Ecto neural progenitor cell (in vitro differentiated cells): ENCODE results near the gene LFNG.
A peak's percentile ranks its signal among the peaks of the same experiment; 100 is the strongest.

Source experiments
- DNase-seq: peaks from one replicate; pipeline ENCODE4 v3.0.0-alpha.2; 2018; ENCODE audit warnings: low spot score

LFNG gene

DNA sequence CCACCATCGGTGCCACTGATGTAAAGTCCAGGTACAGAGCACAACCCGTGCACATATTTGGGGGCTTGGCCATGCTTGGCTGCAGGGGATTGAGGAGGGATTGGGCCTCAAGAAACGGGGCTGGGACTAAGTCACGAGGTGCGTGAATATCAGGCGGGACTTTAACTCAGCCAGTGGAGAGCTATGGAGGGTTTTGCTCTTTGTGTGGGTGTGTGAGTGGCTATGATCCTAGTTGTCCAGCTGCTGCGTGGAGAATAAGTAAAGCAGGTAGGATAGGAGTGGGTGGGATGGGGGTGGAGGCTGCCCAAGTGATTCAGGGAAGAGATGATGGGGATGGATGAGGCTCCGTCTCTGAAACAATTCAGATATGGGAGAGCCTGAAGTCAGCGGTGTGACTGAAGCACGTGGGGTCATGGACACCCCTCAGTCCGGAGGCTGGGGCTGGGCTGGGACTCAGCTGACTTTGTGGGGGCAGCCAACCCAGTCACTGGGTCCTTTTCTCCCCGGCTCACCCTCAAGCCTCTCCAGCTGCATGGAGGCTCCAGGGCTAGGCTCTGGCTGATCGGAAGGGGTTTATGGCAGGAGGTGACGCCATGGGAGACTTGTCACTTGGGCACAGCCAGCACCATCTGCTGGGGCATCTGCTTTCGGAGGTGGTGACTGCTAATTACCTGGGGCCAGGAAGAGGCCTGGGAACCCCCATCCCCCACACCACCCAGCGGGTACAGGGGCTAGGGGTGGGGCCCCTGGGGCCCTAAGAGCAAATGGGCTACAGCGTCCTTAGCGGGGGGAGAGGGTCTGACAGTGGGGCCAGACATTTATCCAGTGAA lies 1.7 kb upstream of the LFNG start:
- no peak for DNase-seq

DNA sequence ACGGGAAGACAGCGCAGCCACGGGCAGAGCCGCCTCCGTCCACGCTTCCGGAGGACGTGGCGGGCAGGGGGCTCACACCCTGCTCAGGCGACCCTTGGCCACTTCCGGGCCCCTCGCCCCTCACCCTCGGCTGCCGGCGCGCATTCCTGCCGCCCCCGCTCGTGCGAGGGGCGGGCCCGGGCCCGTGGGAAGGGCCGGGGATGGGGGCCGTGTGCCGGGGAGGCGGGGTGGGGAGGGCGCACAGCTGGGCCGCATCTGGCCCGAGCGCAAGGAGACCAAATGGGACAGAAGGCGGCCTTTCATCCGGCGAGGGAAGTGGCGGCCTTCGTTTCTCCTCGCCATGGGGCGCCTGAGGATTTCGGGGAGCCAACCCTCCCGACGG lies 846 bp upstream of the LFNG start:
- DNase-seq: peak; percentile 69

GRCh38 chr7:2520131-2520760 lies 672 bp downstream of the LFNG start:
- DNase-seq: peak; percentile 72

DNA sequence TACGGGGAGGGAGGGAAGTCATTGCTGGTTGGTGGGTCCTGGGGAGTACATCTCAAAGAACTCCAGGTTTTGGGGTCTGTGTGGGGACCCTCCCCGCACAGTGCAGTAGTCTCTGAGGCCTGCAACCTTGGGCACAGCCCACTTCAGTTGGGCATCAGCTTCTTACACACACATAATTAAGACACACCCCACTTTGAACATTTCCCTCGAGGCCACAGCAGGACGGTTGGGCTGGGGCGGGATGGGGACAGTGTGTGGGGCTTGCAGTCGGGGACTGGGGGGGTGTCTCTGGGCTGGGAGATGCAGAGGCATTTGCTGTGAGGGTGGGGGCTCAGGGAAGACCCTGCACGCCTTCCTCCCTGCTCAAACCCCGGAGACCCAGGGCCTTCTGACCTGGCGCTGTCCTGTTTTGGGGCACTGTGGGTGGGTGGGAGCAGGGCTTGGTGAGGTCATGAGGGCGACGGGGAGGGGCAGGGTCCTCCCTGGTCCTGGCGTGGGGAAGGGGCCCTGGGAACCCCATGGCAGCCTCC lies 1.3 kb downstream of the LFNG start:
- DNase-seq: no peak

- no peak for DNase-seq
These were observed 1.8 kb downstream of the LFNG start for GRCh38 chr7:2521341-2521745.

- DNase-seq: no peak
These were observed 2.5 kb downstream of the LFNG start for GRCh38 chr7:2521952-2522591.

DNA sequence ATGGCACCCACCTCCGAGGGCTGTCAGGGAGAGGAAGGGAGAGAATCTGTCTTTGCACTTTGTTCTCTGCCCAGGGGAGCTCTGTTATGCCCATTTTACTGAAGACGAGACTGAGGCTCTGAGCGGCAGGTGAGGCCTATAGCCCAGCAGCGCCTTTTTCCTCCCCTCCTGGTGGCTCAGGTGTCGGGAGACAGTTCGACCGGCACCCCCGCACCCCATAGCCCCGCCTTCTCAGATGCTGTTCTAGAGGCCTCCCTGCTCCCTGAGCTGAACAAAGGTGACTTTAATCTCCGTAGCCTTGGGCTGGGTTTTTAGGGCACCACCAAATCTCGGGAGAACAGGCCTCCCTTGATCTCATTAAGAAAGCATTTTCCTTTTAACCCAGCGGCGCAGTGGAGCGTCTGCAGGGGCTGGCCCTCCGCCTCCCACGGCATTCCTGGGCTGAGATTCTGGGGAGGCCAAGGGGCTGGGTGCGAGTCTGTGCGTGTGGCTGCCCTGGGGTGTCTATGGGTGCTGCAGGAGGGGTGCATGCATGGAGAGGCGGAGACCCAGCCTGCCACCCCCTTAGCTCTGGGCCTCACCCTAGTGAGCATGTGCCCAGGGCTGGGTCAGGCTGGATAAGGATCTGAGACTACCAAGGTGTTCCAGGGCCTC lies 3.3 kb downstream of the LFNG start:
- no peak for DNase-seq

- no peak for DNase-seq
These were observed 3.9 kb downstream of the LFNG start for GRCh38 chr7:2523461-2523936.

- DNase-seq: peak; percentile 83
These were observed 4.6 kb downstream of the LFNG start for GRCh38 chr7:2523941-2524807.

DNA sequence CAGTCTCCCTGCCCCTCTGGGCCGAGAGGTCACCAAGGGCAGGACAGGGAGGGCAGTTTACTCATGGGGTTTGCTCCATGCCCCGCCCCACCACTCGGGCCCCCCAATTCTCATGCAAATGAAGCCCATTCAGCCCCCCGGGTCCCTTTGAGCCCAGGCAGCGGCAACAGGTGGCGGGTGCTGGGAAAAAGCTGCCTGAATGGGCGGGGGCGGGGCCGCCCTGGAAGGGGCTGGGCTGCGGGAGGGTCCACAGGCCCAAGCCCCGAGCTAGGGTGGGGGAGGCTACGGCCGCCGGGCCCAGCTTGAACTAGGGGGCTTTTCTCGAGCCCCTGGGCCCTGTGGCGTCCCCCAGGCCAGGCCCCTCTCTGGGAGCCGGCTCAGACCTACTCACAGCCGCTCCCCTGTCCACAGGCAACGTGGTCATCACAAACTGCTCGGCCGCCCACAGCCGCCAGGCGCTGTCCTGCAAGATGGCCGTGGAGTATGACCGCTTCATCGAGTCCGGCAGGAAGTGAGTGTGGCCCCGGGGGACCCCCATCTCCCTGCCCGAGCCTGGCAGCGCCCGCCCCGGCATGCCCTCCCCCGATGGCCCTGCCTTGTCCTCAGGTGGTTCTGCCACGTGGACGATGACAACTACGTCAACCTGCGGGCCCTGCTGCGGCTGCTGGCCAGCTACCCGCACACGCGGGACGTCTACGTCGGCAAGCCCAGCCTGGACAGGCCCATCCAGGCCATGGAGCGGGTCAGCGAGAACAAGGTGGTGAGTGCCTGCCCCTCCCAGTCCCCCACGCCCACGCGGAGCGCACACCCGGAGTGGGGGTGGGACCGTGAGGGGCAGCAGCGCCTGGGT lies 5.5 kb downstream of the LFNG start:
- DNase-seq: peak; percentile 85

DNA sequence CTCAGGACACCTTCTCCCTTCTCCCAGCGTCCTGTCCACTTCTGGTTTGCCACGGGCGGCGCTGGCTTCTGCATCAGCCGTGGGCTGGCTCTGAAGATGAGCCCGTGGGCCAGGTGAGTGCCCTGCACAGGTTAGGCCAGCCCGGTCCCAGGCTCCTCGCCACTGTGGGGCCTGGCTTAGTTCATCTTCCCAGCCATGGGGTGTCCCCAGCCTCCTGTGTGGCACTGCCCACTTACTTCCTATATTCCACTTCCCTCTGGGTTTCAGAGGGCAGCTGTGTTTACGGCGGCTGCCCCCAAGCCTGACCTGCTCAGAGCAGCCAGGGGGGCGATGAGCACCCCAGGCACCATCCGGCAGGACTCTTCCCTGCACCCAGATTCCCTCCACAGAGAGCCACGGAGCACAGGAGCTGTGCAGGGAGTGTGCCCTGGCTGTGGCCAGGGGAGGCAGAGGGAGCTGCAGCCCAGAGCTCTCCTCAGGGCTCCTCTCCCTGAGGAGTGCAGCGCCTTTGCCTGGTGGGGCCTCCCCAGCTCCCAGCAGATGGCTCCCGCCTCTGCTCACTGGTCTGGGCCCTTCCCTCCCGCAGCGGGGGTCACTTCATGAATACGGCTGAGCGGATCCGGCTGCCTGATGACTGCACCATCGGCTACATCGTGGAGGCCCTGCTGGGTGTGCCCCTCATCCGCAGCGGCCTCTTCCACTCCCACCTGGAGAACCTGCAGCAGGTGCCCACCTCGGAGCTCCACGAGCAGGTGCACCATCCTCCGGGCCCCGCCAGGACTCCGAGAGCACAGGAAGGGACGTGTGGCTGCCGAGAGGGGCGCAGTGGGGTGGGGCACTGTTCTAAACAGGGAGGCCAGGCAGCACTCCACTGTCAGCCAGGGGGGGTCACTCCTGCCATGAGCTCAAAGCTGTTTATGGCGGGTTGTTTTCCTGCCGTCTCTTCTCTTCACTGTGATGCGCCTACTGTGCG lies 6.4 kb downstream of the LFNG start:
- DNase-seq: no peak

GRCh38 chr7:2526659-2527504 lies 7.3 kb downstream of the LFNG start:
- DNase-seq: no peak

DNA sequence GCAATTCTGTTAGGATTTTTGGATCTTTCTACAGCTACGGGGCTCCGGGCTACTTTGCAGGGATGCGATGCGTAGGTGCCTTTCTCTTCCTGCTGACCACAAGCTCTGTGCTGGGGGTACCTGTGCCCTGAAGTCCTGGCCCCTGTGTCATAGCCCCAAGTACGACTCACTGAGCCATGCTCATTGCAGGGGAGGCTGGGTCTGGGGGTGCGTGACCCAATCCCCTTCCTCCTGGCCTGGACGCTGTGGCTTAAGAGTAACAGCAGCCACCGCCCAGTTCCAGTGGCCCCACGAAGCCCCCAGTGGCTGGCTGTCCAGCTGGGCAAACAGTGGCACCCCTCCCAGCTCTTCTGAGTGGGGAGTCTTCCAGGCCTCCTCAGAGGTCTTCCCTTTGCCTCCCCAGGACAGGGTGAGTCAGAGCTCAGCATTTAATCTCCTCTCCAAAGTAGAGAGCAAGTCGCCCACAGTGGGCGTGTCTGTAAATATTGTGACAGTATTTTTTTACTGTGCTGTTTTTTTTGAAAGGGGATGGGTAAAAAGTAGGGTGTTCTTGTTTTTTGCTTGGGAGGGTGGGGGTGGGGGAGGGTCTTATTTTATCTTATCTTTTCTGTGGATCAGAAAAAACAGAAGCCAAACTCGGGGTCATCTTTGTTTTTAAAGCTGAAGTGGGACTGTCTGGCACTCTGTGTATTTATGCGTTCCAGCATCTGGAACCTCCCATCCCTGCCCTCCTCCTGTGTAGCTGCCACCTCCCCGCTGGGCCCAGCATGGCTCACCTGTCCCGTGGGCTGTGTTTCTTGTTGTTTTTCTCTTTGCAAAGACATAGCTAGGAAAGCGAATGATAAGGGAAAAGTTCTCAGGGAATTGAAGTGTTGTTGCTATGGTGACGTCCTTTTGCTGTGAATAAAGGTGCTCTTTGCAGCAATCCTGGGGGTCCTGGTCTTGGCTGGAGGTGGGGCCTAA lies 8.2 kb downstream of the LFNG start:
- no peak for DNase-seq

DNA sequence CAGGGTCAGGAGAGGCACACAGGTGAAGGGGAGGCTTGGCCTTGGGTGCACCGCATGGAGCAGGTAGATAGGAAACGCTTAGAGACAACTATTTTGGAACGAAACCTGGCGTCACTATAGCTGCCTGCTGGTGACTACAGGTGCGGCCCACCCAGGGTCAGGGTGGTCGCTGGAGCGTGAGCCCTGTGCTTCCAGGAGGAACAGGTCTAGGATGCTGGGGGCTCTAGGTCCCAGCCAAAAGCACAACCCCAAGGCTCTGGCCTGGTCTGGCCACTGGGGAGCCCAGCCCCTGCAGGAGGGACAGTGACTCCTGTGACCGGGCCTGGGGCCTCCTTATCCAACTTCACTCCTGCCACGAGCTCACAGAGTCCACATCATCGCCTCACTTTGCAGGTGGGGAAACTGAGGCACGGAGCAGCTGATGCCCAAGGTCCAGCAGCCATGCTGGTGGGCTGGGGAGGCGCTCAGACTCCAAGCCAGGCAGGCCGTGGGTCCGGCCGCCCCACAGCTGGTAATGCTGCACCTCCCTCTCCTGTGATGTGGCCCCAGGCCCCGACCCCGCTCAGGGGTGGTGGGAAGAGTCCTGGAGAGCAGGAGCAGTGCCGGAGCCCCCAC lies 9.0 kb downstream of the LFNG start:
- no peak for DNase-seq

DNA sequence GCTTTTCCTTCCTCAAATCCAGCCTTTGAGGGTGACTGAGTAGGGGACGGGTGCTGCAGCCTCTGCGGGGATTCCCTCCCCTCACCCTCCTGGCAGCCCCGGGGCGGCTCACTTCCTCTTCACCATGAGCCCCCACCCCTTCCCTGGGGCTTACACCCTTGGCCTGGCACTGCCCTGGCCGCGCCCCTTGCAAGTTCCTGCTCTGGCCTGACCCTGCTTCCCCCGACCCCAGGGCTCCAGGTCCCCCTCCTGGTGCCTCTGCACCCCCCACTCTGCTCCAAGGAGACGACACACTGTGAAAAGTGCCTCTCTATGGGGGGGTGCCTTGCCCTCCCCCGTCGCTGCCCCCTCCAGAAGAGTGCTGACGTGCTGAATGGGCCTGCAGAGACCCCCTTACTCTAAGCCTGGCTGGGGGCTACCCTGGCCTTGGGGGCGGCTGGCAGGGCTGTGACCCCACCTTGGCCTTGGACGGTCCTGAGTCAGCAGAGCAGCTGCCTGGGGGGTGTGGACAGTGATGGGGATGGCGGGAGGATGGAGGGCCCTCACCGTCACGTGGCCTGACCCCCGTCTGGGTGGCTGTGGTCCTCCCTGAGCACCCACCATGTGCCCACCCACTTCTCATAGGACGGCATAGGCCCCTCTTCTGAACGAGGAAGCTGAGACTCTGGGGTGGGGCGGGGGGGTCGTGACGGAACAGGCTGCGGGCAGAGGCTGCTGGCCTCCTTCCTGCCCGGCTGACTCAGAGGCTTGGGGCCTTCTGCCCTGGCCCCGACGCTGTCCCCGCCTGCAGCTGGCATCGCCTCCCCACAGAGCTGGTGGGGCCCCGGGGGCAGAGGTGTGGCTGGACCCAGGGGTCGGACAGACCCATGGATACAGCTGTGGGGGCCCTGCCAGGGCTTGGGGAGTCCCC lies 9.8 kb downstream of the LFNG start:
- no peak for DNase-seq
